Stomach (tissue), 9 donors: Measurements from ENCODE around the gene SHANK2. TPM values are rescaled to one million over a fixed set of nuclear protein-coding genes. Genes with fewer than 3 reads are reported as not detected.

Source experiments
- DNase-seq, 2 donors: peaks; one replicate each; pipeline versions ENCODE4 v3.0.0 to v3.0.0-alpha.2; 2013 to 2019
- H3K27ac ChIP-seq, 5 donors: fragments of 200-600 bp in 4 of 5; sonication (generic) in 4 of 5; one replicate each; pipeline ENCODE4 v1.5.1; 2013 to 2019; ENCODE audit warnings: mild to moderate bottlenecking in 1 of 5, moderate library complexity in 1 of 5
- H3K27me3 ChIP-seq, 3 donors: fragments of 200-600 bp; sonication (generic); one replicate each; pipeline ENCODE4 v1.5.1; 2017 to 2019; ENCODE audit warnings: mixed run types in 1 of 3
- H3K36me3 ChIP-seq, 4 donors: fragments of 200-600 bp; sonication (generic); 1 replicate in 3 of 4; 2 replicates in 1 of 4; pipeline ENCODE4 v1.5.1; 2016 to 2019
- H3K4me1 ChIP-seq, 4 donors: fragments of 200-600 bp; sonication (generic); one replicate each; pipeline ENCODE4 v1.5.1; 2016 to 2019
- H3K4me3 ChIP-seq, 4 donors: fragments of 200-600 bp; sonication (generic) in 3 of 4; one replicate each; pipeline ENCODE4 v1.5.1; 2016 to 2019; ENCODE audit warnings: mild to moderate bottlenecking in 1 of 4
- H3K9me3 ChIP-seq, 4 donors: fragments of 200-600 bp; sonication (generic); one replicate each; pipeline ENCODE4 v1.5.1; 2016 to 2019
- EP300 ChIP-seq: sonication (generic); formaldehyde crosslinking; IDR thresholded peaks from one replicate; pipeline ENCODE4 v1.6.1; 2017; ENCODE audit warnings: antibody characterized with exemption
- POLR2A ChIP-seq, 4 donors: fragments of 450-650 bp; IDR thresholded peaks; one replicate each; pipeline ENCODE4 v1.6.1; 2016; ENCODE audit warnings: antibody characterized with exemption in 4 of 4, control low read depth in 2 of 4, mild to moderate bottlenecking in 1 of 4, moderate library complexity in 1 of 4
- POLR2AphosphoS5 ChIP-seq, 3 donors: sonication (generic); formaldehyde crosslinking; IDR thresholded peaks; one replicate each; pipeline ENCODE4 v1.6.1; 2016; ENCODE audit warnings: antibody characterized with exemption in 3 of 3
- WGBS, 5 donors: extraction: QIAGEN DNeasy Blood & Tissue Kit in 3 of 5; methylation state at CpG; one replicate each; pipeline versions ENCODE4 v1.1.5 to v1.1.7; 2013 to 2018; 5-methylcytosine and 5-hydroxymethylcytosine counted together
- intact Hi-C: fragments of 100-400 bp; cut with DNase I; formaldehyde crosslinking; loops from one replicate; pipeline ENCODE4 v1.15.1; 2023; ENCODE audit warnings: low total_unique reads
- polyA plus RNA-seq, 3 donors: library from polyadenylated mRNA; stranded (reverse); fragments of 200-250 nt; gene quantifications; one replicate each; pipeline ENCODE4 v1.2.3, GENCODE V29; 2013
- total RNA-seq, 5 donors: library from RNA; depleted of rRNA; stranded (reverse); fragments of >200 nt; gene quantifications; one replicate each; pipeline versions ENCODE4 v1.1.0 to v1.2.3, GENCODE V29; 2014 to 2016
- TF ChIP-seq, protein P1 (sequence below), 7 experiments: fragments of 450-650 bp in 4 of 7; fragments of 200-600 bp in 3 of 7; sonication (generic) in 3 of 7; IDR thresholded peaks; one replicate each; pipeline ENCODE4 v1.5.1; 2016 to 2019; ENCODE audit warnings: antibody characterized with exemption in 7 of 7, control low read depth in 2 of 7, mild to moderate bottlenecking in 1 of 7
- donor health status: healthy with polysubstance abuse.
- donor health status: Bipolar disorder and iron deficiency.
- donor health status: healthy.

The SHANK2 gene
- total and polyA plus RNA-seq, 8 donors: 1.6 to 126 (median 47.1) TPM

- H3K36me3 ChIP-seq: peaks cover 0 to 17% (median 6%) of the 10 kb centered on the region in 4 donors
- 93 to 97% (median 96%) methylated on average over 11 of the region's 11 CpGs for WGBS, 5 donors
- H3K27ac ChIP-seq: no peak overlapping the region
- H3K4me3 ChIP-seq: no peak overlapping the region
- no peak for TF ChIP-seq EP300
- TF ChIP-seq, protein P1, sequence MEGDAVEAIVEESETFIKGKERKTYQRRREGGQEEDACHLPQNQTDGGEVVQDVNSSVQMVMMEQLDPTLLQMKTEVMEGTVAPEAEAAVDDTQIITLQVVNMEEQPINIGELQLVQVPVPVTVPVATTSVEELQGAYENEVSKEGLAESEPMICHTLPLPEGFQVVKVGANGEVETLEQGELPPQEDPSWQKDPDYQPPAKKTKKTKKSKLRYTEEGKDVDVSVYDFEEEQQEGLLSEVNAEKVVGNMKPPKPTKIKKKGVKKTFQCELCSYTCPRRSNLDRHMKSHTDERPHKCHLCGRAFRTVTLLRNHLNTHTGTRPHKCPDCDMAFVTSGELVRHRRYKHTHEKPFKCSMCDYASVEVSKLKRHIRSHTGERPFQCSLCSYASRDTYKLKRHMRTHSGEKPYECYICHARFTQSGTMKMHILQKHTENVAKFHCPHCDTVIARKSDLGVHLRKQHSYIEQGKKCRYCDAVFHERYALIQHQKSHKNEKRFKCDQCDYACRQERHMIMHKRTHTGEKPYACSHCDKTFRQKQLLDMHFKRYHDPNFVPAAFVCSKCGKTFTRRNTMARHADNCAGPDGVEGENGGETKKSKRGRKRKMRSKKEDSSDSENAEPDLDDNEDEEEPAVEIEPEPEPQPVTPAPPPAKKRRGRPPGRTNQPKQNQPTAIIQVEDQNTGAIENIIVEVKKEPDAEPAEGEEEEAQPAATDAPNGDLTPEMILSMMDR (IDR thresholded peaks at IDR 0.05): no peak
- no peak for TF ChIP-seq POLR2A (IDR thresholded peaks at IDR 0.05)
- H3K9me3 ChIP-seq: peaks cover 0 to 25% (median 9%) of the 10 kb centered on the region in 4 donors
- peaks cover 0 to 9% (median 0%) of the 10 kb centered on the region in 4 donors for H3K4me1 ChIP-seq
- H3K27me3 ChIP-seq: no peaks in the 10 kb centered on the region
- intact Hi-C loops: no loop called here
- no peak for DNase-seq
Observed at GRCh38 chr11:71223081-71223405, 29.3 kb downstream of the SHANK2 start.

GRCh38 chr11:71222318-71223080 is 29.9 kb downstream of the SHANK2 start:
- H3K36me3 ChIP-seq: peaks cover 0 to 17% (median 6%) of the 10 kb centered on the region in 4 donors
- no peak for TF ChIP-seq EP300
- TF ChIP-seq, protein P1 (IDR thresholded peaks at IDR 0.05): no peak
- TF ChIP-seq POLR2AphosphoS5 (IDR thresholded peaks at IDR 0.05): no peak
- TF ChIP-seq POLR2A (IDR thresholded peaks at IDR 0.05): no peak
- peak in 1 of 2 donors; percentile 81 for DNase-seq
- peaks cover 0 to 20% (median 6%) of the 10 kb centered on the region in 4 donors for H3K9me3 ChIP-seq
- no peak overlapping the region for H3K4me3 ChIP-seq
- H3K27ac ChIP-seq: peak overlapping the region in 1 of 5 donors; percentile 2
- intact Hi-C loops: no loop called here
- whole genome bisulfite sequencing, 5 donors: 59 to 78% (median 65%) methylated on average over 22 of the region's 22 CpGs
- H3K27me3 ChIP-seq: no peaks in the 10 kb centered on the region
- peaks cover 0 to 9% (median 0%) of the 10 kb centered on the region in 4 donors for H3K4me1 ChIP-seq

- peak overlapping the region in 1 of 5 donors; percentile 2 for H3K27ac ChIP-seq
- H3K4me1 ChIP-seq: peaks cover 0 to 9% (median 0%) of the 10 kb centered on the region in 4 donors
- 84 to 94% (median 85%) methylated on average over 10 of the region's 10 CpGs for WGBS, 5 donors
- peaks cover 0 to 17% (median 6%) of the 10 kb centered on the region in 4 donors for H3K36me3 ChIP-seq
- peaks cover 0 to 13% (median 2%) of the 10 kb centered on the region in 4 donors for H3K9me3 ChIP-seq
- DNase-seq: no peak
- no peaks in the 10 kb centered on the region for H3K27me3 ChIP-seq
- H3K4me3 ChIP-seq: no peak overlapping the region
- intact Hi-C loops: no loop called here
- TF ChIP-seq, protein P1 (IDR thresholded peaks at IDR 0.05): no peak
- no peak for TF ChIP-seq POLR2A (IDR thresholded peaks at IDR 0.05)
- TF ChIP-seq EP300: no peak
- TF ChIP-seq POLR2AphosphoS5 (IDR thresholded peaks at IDR 0.05): no peak
Observed at GRCh38 chr11:71221821-71222220, 30.6 kb downstream of the SHANK2 start.

DNA sequence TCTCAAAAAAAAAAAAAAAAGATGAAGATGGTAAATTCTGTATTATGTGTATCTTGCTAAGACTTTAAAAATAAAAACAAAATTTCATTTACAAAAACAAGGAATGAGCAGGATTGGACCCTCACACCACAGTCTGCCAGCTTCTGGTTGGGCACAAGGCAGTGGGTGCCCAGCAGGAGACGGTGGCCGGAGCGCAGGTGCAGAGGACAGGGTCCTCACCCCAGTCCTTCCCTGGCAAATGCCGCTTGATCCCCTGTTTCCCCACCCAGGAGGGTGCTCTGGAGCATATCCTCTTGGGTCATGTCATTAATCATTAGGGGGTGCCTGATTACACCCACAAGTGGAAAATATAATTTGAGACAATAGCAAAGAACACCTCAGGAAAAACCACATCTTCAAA is 31.2 kb downstream of the SHANK2 start:
- 90 to 99% (median 96%) methylated on average over 4 of the region's 4 CpGs for WGBS, 5 donors
- H3K27me3 ChIP-seq: no peaks in the 10 kb centered on the region
- DNase-seq: no peak

More for the DNA sequence above, 31.2 kb downstream of the SHANK2 start:
- H3K27ac ChIP-seq: no peak overlapping the region
- peaks cover 0 to 7% (median 0%) of the 10 kb centered on the region in 4 donors for H3K9me3 ChIP-seq
- TF ChIP-seq POLR2A (IDR thresholded peaks at IDR 0.05) (no peak), EP300 (no peak), POLR2AphosphoS5 (IDR thresholded peaks at IDR 0.05) (no peak)
- TF ChIP-seq, protein P1 (IDR thresholded peaks at IDR 0.05): no peak
- intact Hi-C loops: no loop called here
- peaks cover 0 to 17% (median 6%) of the 10 kb centered on the region in 4 donors for H3K36me3 ChIP-seq
- H3K4me1 ChIP-seq: peaks cover 0 to 9% (median 0%) of the 10 kb centered on the region in 4 donors
- no peak overlapping the region for H3K4me3 ChIP-seq
